Measurements from ENCODE around the gene NOTUM.

- TF ChIP-seq EZH2phosphoT487 (IDR thresholded peaks at IDR 0.05; ENCODE audit: unreplicated experiment), result no peak
- no peak for TF ChIP-seq CTCF (conservative IDR thresholded peaks at IDR 0.05; ENCODE audit: low read depth in 2 of 2)
- TF ChIP-seq POLR2AphosphoS5 (IDR thresholded peaks at IDR 0.05; ENCODE audit: low read depth), result no peak
- no peak for TF ChIP-seq EZH2 (IDR thresholded peaks at IDR 0.05; ENCODE audit: low read depth, unreplicated experiment)
Measured at GRCh38 chr17:81940538-81941483, 20.2 kb downstream of the NOTUM start.

All from GM23338 (cell line).